B cell (primary cell): ENCODE data around the gene METAP2. TPM values are rescaled to one million over a fixed set of nuclear protein-coding genes. Genes with fewer than 3 reads are reported as not detected.

ENCODE experiments used
- ATAC-seq: fragments of 200-7000 bp; cut with Tn5 transposase; one replicate; pipeline ENCODE4 v1.10.0; 2021; ENCODE audit warnings: low read depth, mild to moderate bottlenecking, moderate number of reproducible peaks, moderate library complexity
- CTCF ChIA-PET: fragments of 350-600 bp; sonication (Branson Sonifier 250); formaldehyde crosslinking; loops from one replicate; lab custom pipeline; 2021; ENCODE audit warnings: antibody characterized with exemption, inconsistent platforms; lab: Charles Lee
- POLR2A ChIA-PET: fragments of 350-600 bp; sonication (Branson Sonifier 250); formaldehyde crosslinking; loops from one replicate; lab custom pipeline; 2021; ENCODE audit warnings: antibody characterized with exemption; lab: Charles Lee
- DNase-seq: peaks from one replicate; pipeline ENCODE4 v3.0.0; 2013
- H2AFZ ChIP-seq: 2 replicates; pipeline ENCODE4 v1.6.1; 2012; ENCODE audit warnings: mild to moderate bottlenecking, low read depth, low read length; ENCODE audit not compliant: insufficient read depth, poor library complexity, severe bottlenecking
- H3K27ac ChIP-seq, 2 donors: 1 replicate in 1 of 2; 2 replicates in 1 of 2; pipeline ENCODE4 v1.5.1; 2012 to 2013; ENCODE audit warnings: low read length in 2 of 2, mild to moderate bottlenecking in 2 of 2, moderate library complexity in 1 of 2
- H3K27me3 ChIP-seq, 4 experiments: fragments of 200-600 bp in 1 of 4; sonication (generic) in 1 of 4; replicated peaks in 1 of 4; 1 replicate in 2 of 4; 2 replicates in 2 of 4; pipeline versions ENCODE4 v1.6.1 to v1.7.0; 2013 to 2016; ENCODE audit warnings: low read length in 3 of 4, mild to moderate bottlenecking in 2 of 4, mixed read lengths in 1 of 4, moderate library complexity in 1 of 4; ENCODE audit not compliant: insufficient read depth in 4 of 4, control insufficient read depth in 3 of 4; ENCODE audit errors: control extremely low read depth in 1 of 4
- H3K36me3 ChIP-seq, 2 experiments: replicated peaks in 1 of 2; 1 replicate in 1 of 2; 2 replicates in 1 of 2; pipeline versions ENCODE4 v1.6.1 to v1.7.1; 2013; ENCODE audit warnings: low read length in 1 of 2; ENCODE audit not compliant: insufficient read depth in 2 of 2, control insufficient read depth in 1 of 2; ENCODE audit errors: control extremely low read depth in 1 of 2, extremely low read depth in 1 of 2
- H3K4me1 ChIP-seq, 2 donors: fragments of 200-600 bp in 1 of 2; sonication (generic) in 1 of 2; 1 replicate in 1 of 2; 2 replicates in 1 of 2; pipeline versions ENCODE4 v1.5.1 to v1.6.1; 2013 to 2017; ENCODE audit warnings: low read length in 2 of 2; ENCODE audit not compliant: control insufficient read depth in 2 of 2, insufficient read depth in 2 of 2
- H3K4me2 ChIP-seq: replicated peaks from 2 replicates; pipeline ENCODE3; 2012; ENCODE audit warnings: mild to moderate bottlenecking, low read depth, low read length; ENCODE audit not compliant: poor library complexity, severe bottlenecking
- H3K4me3 ChIP-seq, 5 experiments: fragments of 200-600 bp in 1 of 5; sonication (generic) in 1 of 5; 1 replicate in 3 of 5; 2 replicates in 2 of 5; pipeline versions ENCODE4 v1.5.1 to v1.7.0; 2011 to 2016; ENCODE audit warnings: low read length in 4 of 5, mild to moderate bottlenecking in 4 of 5, low read depth in 2 of 5, control low read depth in 1 of 5, moderate library complexity in 1 of 5; ENCODE audit not compliant: insufficient read depth in 1 of 5; ENCODE audit errors: control extremely low read depth in 1 of 5, extremely low read depth in 1 of 5
- H3K79me2 ChIP-seq: fragments of 200-600 bp; sonication (generic); one replicate; pipeline ENCODE4 v1.6.0; 2016; ENCODE audit warnings: low read length; ENCODE audit not compliant: control insufficient read depth, insufficient read depth
- H3K9ac ChIP-seq: fragments of 200-600 bp; sonication (generic); 2 replicates; pipeline ENCODE4 v1.6.1; 2017; ENCODE audit warnings: mild to moderate bottlenecking, low read length, moderate library complexity
- H3K9me3 ChIP-seq, 3 donors: one replicate each; pipeline versions ENCODE4 v1.6.1 to v1.7.1; 2013; ENCODE audit warnings: low read length in 2 of 3; ENCODE audit not compliant: control insufficient read depth in 2 of 3, insufficient read depth in 1 of 3; ENCODE audit errors: control extremely low read depth in 1 of 3
- H4K20me1 ChIP-seq: 2 replicates; pipeline ENCODE4 v1.6.0; 2012; ENCODE audit warnings: mild to moderate bottlenecking, low read length; ENCODE audit not compliant: insufficient read depth, control insufficient read depth, poor library complexity, severe bottlenecking
- H3K27ac Mint-ChIP-seq: one replicate; pipeline ENCODE4 v1.8.0; 2021; ENCODE audit warnings: mixed read lengths
- H3K27me3 Mint-ChIP-seq: one replicate; pipeline ENCODE4 v1.8.0; 2021; ENCODE audit warnings: mixed read lengths
- H3K4me1 Mint-ChIP-seq: one replicate; pipeline ENCODE4 v1.8.0; 2021; ENCODE audit warnings: mixed read lengths
- H3K4me3 Mint-ChIP-seq: one replicate; pipeline ENCODE4 v1.8.0; 2021; ENCODE audit warnings: mixed read lengths
- H3K9me3 Mint-ChIP-seq: one replicate; pipeline ENCODE4 v1.8.0; 2022; ENCODE audit warnings: mixed read lengths; ENCODE audit not compliant: insufficient read depth
- EZH2 ChIP-seq: IDR thresholded peaks from 2 replicates; pipeline ENCODE4 v1.6.1; 2012; ENCODE audit warnings: borderline replicate concordance, low read depth, mild to moderate bottlenecking, moderate library complexity, low read length; ENCODE audit not compliant: insufficient read depth, poor library complexity, severe bottlenecking
- WGBS: methylation state at CpG from one replicate; pipeline ENCODE4 v1.1.5; 2013; ENCODE audit warnings: missing lambda C conversion rate; ENCODE audit not compliant: insufficient coverage; 5-methylcytosine and 5-hydroxymethylcytosine counted together
- intact Hi-C: fragments of 100-400 bp; cut with micrococcal nuclease; formaldehyde crosslinking; loops from one replicate; pipeline ENCODE4 v1.10.0; 2022
- polyA plus RNA-seq: library from polyadenylated mRNA; depleted of rRNA; stranded (reverse); fragments of >200 nt; gene quantifications from 2 replicates; pipeline ENCODE4 v1.2.3, GENCODE V29; 2012
- total RNA-seq, 2 donors: library from RNA; stranded (reverse); fragments of 120-200 nt in 1 of 2; gene quantifications; 1 replicate in 1 of 2; 2 replicates in 1 of 2; pipeline versions ENCODE4 v1.2.3 to v1.2.4, GENCODE V29; 2013 to 2022
- TF ChIP-seq, protein P1 (sequence below): fragments of 200-600 bp; IDR thresholded peaks from one replicate; pipeline ENCODE4 v1.8.0; 2022; ENCODE audit warnings: antibody characterized with exemption, mild to moderate bottlenecking

The METAP2 gene
- total and polyA plus RNA-seq, 2 donors (not counting 1 experiment from before 2014, with no cell fraction given) = 15.3 to 49.9 TPM

- H3K27ac Mint-ChIP-seq = no peak overlapping the region
- intact Hi-C loops = no loop called here
Measured at GRCh38 chr12:95515197-95515596, 41.2 kb downstream of the METAP2 start.

DNA sequence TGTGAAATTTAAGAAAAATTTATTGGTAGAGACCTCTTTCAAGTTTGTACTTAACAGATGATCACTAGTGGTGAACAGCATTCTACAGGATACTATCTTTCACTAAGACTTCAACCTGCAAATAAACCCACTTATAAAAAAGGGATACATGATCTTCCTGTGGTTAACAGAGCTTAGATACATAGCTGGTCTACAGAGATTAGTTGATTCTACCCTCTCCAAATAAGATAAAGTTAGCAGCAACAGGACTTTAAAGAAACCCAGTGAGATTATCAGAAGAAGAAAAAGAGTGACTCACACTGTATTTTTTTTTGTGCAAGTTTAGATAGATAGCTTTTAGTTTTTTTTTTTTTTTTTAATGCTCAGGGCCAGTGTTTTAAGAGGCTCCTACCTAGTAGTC lies 42.8 kb downstream of the METAP2 start:
- POLR2A ChIA-PET = interaction anchor here (0.7 kb wide), 1 partner anchor 1390 kb away, joined by 6 read pairs; no protein-coding TSS in a partner anchor
- TF ChIP-seq, protein P1, sequence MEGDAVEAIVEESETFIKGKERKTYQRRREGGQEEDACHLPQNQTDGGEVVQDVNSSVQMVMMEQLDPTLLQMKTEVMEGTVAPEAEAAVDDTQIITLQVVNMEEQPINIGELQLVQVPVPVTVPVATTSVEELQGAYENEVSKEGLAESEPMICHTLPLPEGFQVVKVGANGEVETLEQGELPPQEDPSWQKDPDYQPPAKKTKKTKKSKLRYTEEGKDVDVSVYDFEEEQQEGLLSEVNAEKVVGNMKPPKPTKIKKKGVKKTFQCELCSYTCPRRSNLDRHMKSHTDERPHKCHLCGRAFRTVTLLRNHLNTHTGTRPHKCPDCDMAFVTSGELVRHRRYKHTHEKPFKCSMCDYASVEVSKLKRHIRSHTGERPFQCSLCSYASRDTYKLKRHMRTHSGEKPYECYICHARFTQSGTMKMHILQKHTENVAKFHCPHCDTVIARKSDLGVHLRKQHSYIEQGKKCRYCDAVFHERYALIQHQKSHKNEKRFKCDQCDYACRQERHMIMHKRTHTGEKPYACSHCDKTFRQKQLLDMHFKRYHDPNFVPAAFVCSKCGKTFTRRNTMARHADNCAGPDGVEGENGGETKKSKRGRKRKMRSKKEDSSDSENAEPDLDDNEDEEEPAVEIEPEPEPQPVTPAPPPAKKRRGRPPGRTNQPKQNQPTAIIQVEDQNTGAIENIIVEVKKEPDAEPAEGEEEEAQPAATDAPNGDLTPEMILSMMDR = no peak
- TF ChIP-seq EZH2 = no peak

More at GRCh38 chr12:95515197-95515596, 41.2 kb downstream of the METAP2 start:
- no CpG with 5 or more reads among the region's 3 CpGs for WGBS
- H3K4me3 Mint-ChIP-seq = no peak overlapping the region
- H3K9ac ChIP-seq = no peak overlapping the region
- peaks cover 4% of the 10 kb centered on the region for H3K4me1 Mint-ChIP-seq
- CTCF ChIA-PET = interaction anchor here (1.5 to 1.8 kb wide), 2 partner anchors 19 to 23 kb away, joined by 3 to 10 read pairs; no protein-coding TSS in a partner anchor
- H3K4me3 ChIP-seq = no peak overlapping the region
- ATAC-seq (no peak), DNase-seq (no peak)
- no peaks in the 10 kb centered on the region for H3K9me3 ChIP-seq
- no peaks in the 10 kb centered on the region for H3K27me3 ChIP-seq
- H3K4me2 ChIP-seq = no peak overlapping the region
- H3K79me2 ChIP-seq = no peaks in the 10 kb centered on the region
- peaks cover 0 to 2% of the 10 kb centered on the region in 2 donors for H3K4me1 ChIP-seq
- peaks cover 16 to 38% of the 10 kb centered on the region in 2 experiments for H3K36me3 ChIP-seq
- TF ChIP-seq, protein P1 = no peak
- TF ChIP-seq EZH2 = no peak
- H3K27ac ChIP-seq = no peak overlapping the region
- no peak overlapping the region for H2AFZ ChIP-seq
- H4K20me1 ChIP-seq = no peaks in the 10 kb centered on the region
- H3K27me3 Mint-ChIP-seq = no peaks in the 10 kb centered on the region
- POLR2A ChIA-PET = no interaction called here
- no peaks in the 10 kb centered on the region for H3K9me3 Mint-ChIP-seq

More for the DNA sequence above, 42.8 kb downstream of the METAP2 start:
- ATAC-seq = no peak
- no peaks in the 10 kb centered on the region for H4K20me1 ChIP-seq
- H3K4me1 ChIP-seq = peaks cover 0 to 2% of the 10 kb centered on the region in 2 donors
- Mint-ChIP-seq H3K27me3 (no peaks in the 10 kb centered on the region), H3K4me3 (no peak overlapping the region), H3K27ac (no peak overlapping the region), H3K9me3 (no peaks in the 10 kb centered on the region), H3K4me1 (peaks cover 6% of the 10 kb centered on the region)
- no peaks in the 10 kb centered on the region for H3K9me3 ChIP-seq
- no peaks in the 10 kb centered on the region for H3K27me3 ChIP-seq
- peaks cover 11 to 32% of the 10 kb centered on the region in 2 experiments for H3K36me3 ChIP-seq
- no peak overlapping the region for H3K4me3 ChIP-seq
- no peak overlapping the region for H3K27ac ChIP-seq
- no peak overlapping the region for H3K4me2 ChIP-seq
- no peak overlapping the region for H3K9ac ChIP-seq
- H3K79me2 ChIP-seq = no peaks in the 10 kb centered on the region
- no peak overlapping the region for H2AFZ ChIP-seq
- CTCF ChIA-PET = interaction anchor here (0.6 to 0.8 kb wide), 3 partner anchors 18 to 400 kb away, joined by 3 read pairs; no protein-coding TSS in a partner anchor
- intact Hi-C loops = no loop called here
- no peak for DNase-seq
